GM23338 (cell line): Measurements from ENCODE around the gene DOCK2. TPM values are rescaled to one million over a fixed set of nuclear protein-coding genes. Genes with fewer than 3 reads are reported as not detected.

ENCODE experiments used
- ATAC-seq: fragments of 200-7000 bp; cut with Tn5 transposase; 3 replicates; pipeline ENCODE4 v1.9.1; 2020
- DNase-seq: peaks from one replicate; pipeline ENCODE4 v3.0.0-alpha.2; 2015; ENCODE audit warnings: low spot score
- H2AFZ ChIP-seq: fragments of 200-600 bp; sonication (generic); 2 replicates; pipeline ENCODE4 v1.8.0; 2016; ENCODE audit warnings: antibody characterized with exemption, mild to moderate bottlenecking, moderate library complexity
- H3F3A ChIP-seq: fragments of 200-600 bp; sonication (generic); replicated peaks from 2 replicates; pipeline ENCODE4 v1.8.0; 2017; ENCODE audit warnings: antibody characterized with exemption, mixed run types, low read depth
- H3K27ac ChIP-seq: fragments of 200-600 bp; sonication (generic); 2 replicates; pipeline ENCODE4 v1.6.1; 2016; ENCODE audit warnings: low read depth
- H3K27me3 ChIP-seq: fragments of 200-600 bp; sonication (generic); 2 replicates; pipeline ENCODE4 v1.8.0; 2016; ENCODE audit warnings: mild to moderate bottlenecking, mixed run types, moderate library complexity; ENCODE audit not compliant: insufficient read depth
- H3K36me3 ChIP-seq: fragments of 200-600 bp; sonication (generic); 2 replicates; pipeline ENCODE4 v1.8.0; 2016; ENCODE audit warnings: mild to moderate bottlenecking; ENCODE audit not compliant: insufficient read depth
- H3K4me1 ChIP-seq: fragments of 200-600 bp; sonication (generic); 2 replicates; pipeline ENCODE4 v1.8.0; 2016; ENCODE audit warnings: mild to moderate bottlenecking, moderate library complexity; ENCODE audit not compliant: insufficient read depth
- H3K4me2 ChIP-seq: fragments of 200-600 bp; sonication (generic); 2 replicates; pipeline ENCODE4 v1.7.1; 2017; ENCODE audit warnings: mixed run types
- H3K4me3 ChIP-seq: fragments of 200-600 bp; sonication (generic); 2 replicates; pipeline ENCODE4 v1.6.1; 2016; ENCODE audit warnings: mixed run types
- H3K79me2 ChIP-seq: fragments of 200-600 bp; sonication (generic); replicated peaks from 2 replicates; pipeline ENCODE4 v1.8.0; 2017; ENCODE audit warnings: mild to moderate bottlenecking; ENCODE audit not compliant: insufficient read depth
- H3K9me2 ChIP-seq: fragments of 200-600 bp; sonication (generic); 2 replicates; pipeline ENCODE4 v1.8.0; 2017; ENCODE audit not compliant: insufficient read depth
- H4K20me1 ChIP-seq: fragments of 200-600 bp; sonication (generic); replicated peaks from 2 replicates; pipeline ENCODE4 v1.8.0; 2017; ENCODE audit warnings: mild to moderate bottlenecking; ENCODE audit not compliant: insufficient read depth
- H3K27ac Mint-ChIP-seq: 2 replicates; pipeline ENCODE4 v1.8.0; 2020; ENCODE audit warnings: inconsistent platforms, mild to moderate bottlenecking, moderate library complexity, mixed read lengths
- H3K27me3 Mint-ChIP-seq: 3 replicates; pipeline ENCODE4 v1.8.0; 2022; ENCODE audit warnings: low read depth, mild to moderate bottlenecking, moderate library complexity, mixed read lengths, inconsistent platforms; ENCODE audit not compliant: insufficient read depth, poor library complexity
- H3K36me3 Mint-ChIP-seq: 3 replicates; pipeline ENCODE4 v1.8.0; 2021; ENCODE audit warnings: low read depth, mild to moderate bottlenecking, inconsistent platforms, moderate library complexity, mixed read lengths
- H3K4me1 Mint-ChIP-seq: 3 replicates; pipeline ENCODE4 v1.8.0; 2020; ENCODE audit warnings: mild to moderate bottlenecking, inconsistent platforms, mixed read lengths
- H3K4me3 Mint-ChIP-seq: 3 replicates; pipeline ENCODE4 v1.8.0; 2021; ENCODE audit warnings: moderate library complexity, mild to moderate bottlenecking, inconsistent platforms, mixed read lengths
- H3K9me3 Mint-ChIP-seq: 3 replicates; pipeline ENCODE4 v1.8.0; 2020; ENCODE audit warnings: moderate library complexity, mild to moderate bottlenecking, inconsistent platforms, mixed read lengths
- CREB1 ChIP-seq: fragments of 250-450 bp; sonication (Bioruptor Pico); IDR thresholded peaks from 2 replicates; pipeline ENCODE4 v1.5.0; 2020; ENCODE audit warnings: low read depth, mild to moderate bottlenecking, moderate library complexity
- NANOG ChIP-seq: IDR thresholded peaks from 2 replicates; pipeline ENCODE4 v1.6.1; 2016; ENCODE audit warnings: antibody characterized with exemption, borderline replicate concordance
- POLR2AphosphoS5 ChIP-seq: IDR thresholded peaks from 2 replicates; pipeline ENCODE4 v1.6.1; 2016; ENCODE audit warnings: antibody characterized with exemption, low read depth
- STAT1 ChIP-seq: IDR thresholded peaks from one replicate; pipeline ENCODE4 v1.6.1; 2016; ENCODE audit warnings: antibody characterized with exemption; ENCODE audit not compliant: unreplicated experiment
- ZNF331 ChIP-seq: fragments of 250-450 bp; sonication (Bioruptor Pico); IDR thresholded peaks from 2 replicates; pipeline ENCODE4 v1.5.0; 2020; ENCODE audit warnings: low read depth, mild to moderate bottlenecking, moderate library complexity
- ZNF462 ChIP-seq: fragments of 250-450 bp; sonication (Bioruptor Pico); IDR thresholded peaks from 2 replicates; pipeline ENCODE4 v1.5.0; 2020; ENCODE audit warnings: mild to moderate bottlenecking, moderate library complexity
- polyA plus RNA-seq: library from polyadenylated mRNA; unstranded; fragments of >200 nt; fragmentation: Nextera tagmentation; extraction: Ambion mirVana; gene quantifications from 2 replicates; pipeline ENCODE4 v1.2.1, GENCODE V29; 2016
- total RNA-seq: library from RNA; depleted of rRNA; stranded (reverse); fragments of >200 nt; shearing (Covaris generic); gene quantifications from 2 replicates; pipeline ENCODE4 v1.2.3, GENCODE V29; 2014
- TF ChIP-seq, protein P1 (sequence below): IDR thresholded peaks from 2 replicates; pipeline ENCODE4 v1.6.1; 2016; ENCODE audit warnings: antibody characterized with exemption
- TF ChIP-seq, protein P2 (sequence below), 2 experiments: fragments of 200-600 bp in 1 of 2; sonication (generic) in 1 of 2; conservative IDR thresholded peaks; 2 replicates each; pipeline versions ENCODE4 v1.5.1 to v1.6.1; 2016 to 2017; ENCODE audit warnings: antibody characterized with exemption in 2 of 2, low read depth in 2 of 2, mild to moderate bottlenecking in 2 of 2, moderate library complexity in 1 of 2
- TF ChIP-seq, protein P3 (sequence below): IDR thresholded peaks from one replicate; pipeline ENCODE4 v1.6.1; 2018; ENCODE audit warnings: antibody characterized with exemption; ENCODE audit not compliant: unreplicated experiment

The DOCK2 gene
- total and polyA plus RNA-seq, 2 experiments from 2014 or later: 3.7 to 9.4 TPM

DNA sequence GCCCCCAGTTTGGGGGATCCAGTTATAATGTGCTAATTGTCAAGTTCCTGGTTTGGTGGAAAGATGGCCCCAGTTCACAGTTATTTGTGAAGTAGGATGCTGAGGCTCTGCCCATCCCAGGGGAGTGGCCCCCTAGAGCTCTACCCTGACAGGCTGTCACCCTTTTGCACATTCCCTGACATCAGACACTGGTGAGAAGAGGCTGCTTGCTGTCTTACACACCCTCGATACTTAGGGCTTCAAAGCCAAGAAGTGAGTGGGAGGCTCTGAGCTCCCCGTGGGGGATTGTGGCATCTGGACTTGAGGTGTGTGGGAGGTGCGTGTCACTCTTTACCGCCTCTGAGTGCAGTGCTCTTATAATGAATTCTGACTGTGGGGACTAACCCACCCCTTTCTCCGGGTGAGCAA, 168.5 kb downstream of the DOCK2 start (continued):
- no peak for TF ChIP-seq STAT1
- no peak for TF ChIP-seq NANOG
- TF ChIP-seq, protein P1, sequence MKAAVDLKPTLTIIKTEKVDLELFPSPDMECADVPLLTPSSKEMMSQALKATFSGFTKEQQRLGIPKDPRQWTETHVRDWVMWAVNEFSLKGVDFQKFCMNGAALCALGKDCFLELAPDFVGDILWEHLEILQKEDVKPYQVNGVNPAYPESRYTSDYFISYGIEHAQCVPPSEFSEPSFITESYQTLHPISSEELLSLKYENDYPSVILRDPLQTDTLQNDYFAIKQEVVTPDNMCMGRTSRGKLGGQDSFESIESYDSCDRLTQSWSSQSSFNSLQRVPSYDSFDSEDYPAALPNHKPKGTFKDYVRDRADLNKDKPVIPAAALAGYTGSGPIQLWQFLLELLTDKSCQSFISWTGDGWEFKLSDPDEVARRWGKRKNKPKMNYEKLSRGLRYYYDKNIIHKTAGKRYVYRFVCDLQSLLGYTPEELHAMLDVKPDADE: no peak
- TF ChIP-seq, protein P2, sequence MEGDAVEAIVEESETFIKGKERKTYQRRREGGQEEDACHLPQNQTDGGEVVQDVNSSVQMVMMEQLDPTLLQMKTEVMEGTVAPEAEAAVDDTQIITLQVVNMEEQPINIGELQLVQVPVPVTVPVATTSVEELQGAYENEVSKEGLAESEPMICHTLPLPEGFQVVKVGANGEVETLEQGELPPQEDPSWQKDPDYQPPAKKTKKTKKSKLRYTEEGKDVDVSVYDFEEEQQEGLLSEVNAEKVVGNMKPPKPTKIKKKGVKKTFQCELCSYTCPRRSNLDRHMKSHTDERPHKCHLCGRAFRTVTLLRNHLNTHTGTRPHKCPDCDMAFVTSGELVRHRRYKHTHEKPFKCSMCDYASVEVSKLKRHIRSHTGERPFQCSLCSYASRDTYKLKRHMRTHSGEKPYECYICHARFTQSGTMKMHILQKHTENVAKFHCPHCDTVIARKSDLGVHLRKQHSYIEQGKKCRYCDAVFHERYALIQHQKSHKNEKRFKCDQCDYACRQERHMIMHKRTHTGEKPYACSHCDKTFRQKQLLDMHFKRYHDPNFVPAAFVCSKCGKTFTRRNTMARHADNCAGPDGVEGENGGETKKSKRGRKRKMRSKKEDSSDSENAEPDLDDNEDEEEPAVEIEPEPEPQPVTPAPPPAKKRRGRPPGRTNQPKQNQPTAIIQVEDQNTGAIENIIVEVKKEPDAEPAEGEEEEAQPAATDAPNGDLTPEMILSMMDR (conservative IDR thresholded peaks at IDR 0.05; ENCODE audit: low read depth in 2 of 2): no peak

GRCh38 chr5:169805937-169806700, 169.0 kb downstream of the DOCK2 start:
- Mint-ChIP-seq H3K27ac (no peak overlapping the region), H3K27me3 (peaks cover 10% of the 10 kb centered on the region), H3K4me3 (no peak overlapping the region), H3K4me1 (peaks cover 32% of the 10 kb centered on the region), H3K9me3 (no peaks in the 10 kb centered on the region; the same call in 2 of the 3 replicates), H3K36me3 (no peaks in the 10 kb centered on the region; the same call in 2 of the 3 replicates)
- Histone ChIP-seq H3K27me3 (no peaks in the 10 kb centered on the region), H3K4me1 (peaks cover 36% of the 10 kb centered on the region), H4K20me1 (no peaks in the 10 kb centered on the region), H2AFZ (no peak overlapping the region), H3K27ac (no peak overlapping the region), H3F3A (no peaks in the 10 kb centered on the region), H3K4me2 (no peak overlapping the region), H3K4me3 (no peak overlapping the region), H3K9me2 (no peaks in the 10 kb centered on the region), H3K79me2 (no peaks in the 10 kb centered on the region), H3K36me3 (no peaks in the 10 kb centered on the region)
- no peak for DNase-seq
- no peak for ATAC-seq
- no peak for TF ChIP-seq ZNF331
- TF ChIP-seq NANOG: no peak
- TF ChIP-seq ZNF462 (CRISPR knock-in tag): no peak
- TF ChIP-seq POLR2AphosphoS5: no peak
- TF ChIP-seq, protein P3, sequence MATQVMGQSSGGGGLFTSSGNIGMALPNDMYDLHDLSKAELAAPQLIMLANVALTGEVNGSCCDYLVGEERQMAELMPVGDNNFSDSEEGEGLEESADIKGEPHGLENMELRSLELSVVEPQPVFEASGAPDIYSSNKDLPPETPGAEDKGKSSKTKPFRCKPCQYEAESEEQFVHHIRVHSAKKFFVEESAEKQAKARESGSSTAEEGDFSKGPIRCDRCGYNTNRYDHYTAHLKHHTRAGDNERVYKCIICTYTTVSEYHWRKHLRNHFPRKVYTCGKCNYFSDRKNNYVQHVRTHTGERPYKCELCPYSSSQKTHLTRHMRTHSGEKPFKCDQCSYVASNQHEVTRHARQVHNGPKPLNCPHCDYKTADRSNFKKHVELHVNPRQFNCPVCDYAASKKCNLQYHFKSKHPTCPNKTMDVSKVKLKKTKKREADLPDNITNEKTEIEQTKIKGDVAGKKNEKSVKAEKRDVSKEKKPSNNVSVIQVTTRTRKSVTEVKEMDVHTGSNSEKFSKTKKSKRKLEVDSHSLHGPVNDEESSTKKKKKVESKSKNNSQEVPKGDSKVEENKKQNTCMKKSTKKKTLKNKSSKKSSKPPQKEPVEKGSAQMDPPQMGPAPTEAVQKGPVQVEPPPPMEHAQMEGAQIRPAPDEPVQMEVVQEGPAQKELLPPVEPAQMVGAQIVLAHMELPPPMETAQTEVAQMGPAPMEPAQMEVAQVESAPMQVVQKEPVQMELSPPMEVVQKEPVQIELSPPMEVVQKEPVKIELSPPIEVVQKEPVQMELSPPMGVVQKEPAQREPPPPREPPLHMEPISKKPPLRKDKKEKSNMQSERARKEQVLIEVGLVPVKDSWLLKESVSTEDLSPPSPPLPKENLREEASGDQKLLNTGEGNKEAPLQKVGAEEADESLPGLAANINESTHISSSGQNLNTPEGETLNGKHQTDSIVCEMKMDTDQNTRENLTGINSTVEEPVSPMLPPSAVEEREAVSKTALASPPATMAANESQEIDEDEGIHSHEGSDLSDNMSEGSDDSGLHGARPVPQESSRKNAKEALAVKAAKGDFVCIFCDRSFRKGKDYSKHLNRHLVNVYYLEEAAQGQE: no peak
- no peak for TF ChIP-seq STAT1
- TF ChIP-seq, protein P1: no peak
- no peak for TF ChIP-seq CREB1
